Middle frontal gyrus (tissue), 1 donor: ENCODE data around the gene DCLRE1A.

ENCODE experiments used
- DNase-seq: peaks from one replicate; pipeline ENCODE4 v3.0.0-alpha.2; 2015; ENCODE audit warnings: low spot score; ENCODE audit errors: extremely low spot score

DCLRE1A gene

DNA sequence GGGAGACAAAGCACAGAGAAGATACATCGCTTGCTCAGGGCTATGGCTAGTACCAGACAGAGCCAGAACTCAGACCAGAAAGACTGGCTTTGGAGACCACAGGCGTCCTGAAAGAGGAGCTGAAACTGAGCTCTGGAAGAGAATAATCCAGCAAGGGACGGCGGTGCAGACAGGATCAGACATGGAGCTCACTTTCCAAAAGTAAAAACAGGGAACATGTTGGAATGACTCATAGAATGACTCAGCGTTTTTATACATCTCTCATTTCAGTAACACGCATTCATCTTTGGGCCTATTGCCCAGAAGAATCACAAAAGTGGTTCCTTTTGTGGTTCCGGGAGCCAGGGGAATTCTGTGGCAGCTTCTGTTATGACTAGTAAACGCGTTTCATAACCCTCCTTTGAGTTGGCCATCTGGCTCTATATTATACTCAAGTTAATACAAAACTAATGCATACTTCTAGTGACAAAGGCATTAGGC, 65.2 kb downstream of the DCLRE1A start:
- DNase-seq: peak; percentile 65
